Testis (tissue), 2 donors: ENCODE results near the gene SLC10A2.

Experiments used
- CTCF ChIP-seq, 3 experiments: fragments of 450-650 bp in 2 of 3; fragments of 200-600 bp in 1 of 3; sonication (generic) in 1 of 3; IDR thresholded peaks; one replicate each; pipeline ENCODE4 v1.5.1; 2016 to 2019; ENCODE audit warnings: antibody characterized with exemption in 3 of 3, mild to moderate bottlenecking in 2 of 3, moderate library complexity in 1 of 3
- POLR2A ChIP-seq: fragments of 450-650 bp; IDR thresholded peaks from one replicate; pipeline ENCODE4 v1.6.1; 2017; ENCODE audit warnings: antibody characterized with exemption, mild to moderate bottlenecking, moderate library complexity

GRCh38 chr13:103007427-103007762 is 58.8 kb downstream of the SLC10A2 start:
- no peak for TF ChIP-seq CTCF (IDR thresholded peaks at IDR 0.05)
- TF ChIP-seq POLR2A = no peak
